ENCODE results near the gene KDF1. TPM values are rescaled to one million over a fixed set of nuclear protein-coding genes. Genes with fewer than 3 reads are reported as not detected.
"Not testable (repeated sequence)": the region's sequence is repeated elsewhere in the genome, so short reads cannot be mapped to it uniquely, and the experiment has no call there.

KDF1 gene
- total and polyA plus RNA-seq, 8 donors: 2.9 to 21.6 (median 14.0) TPM

DNA sequence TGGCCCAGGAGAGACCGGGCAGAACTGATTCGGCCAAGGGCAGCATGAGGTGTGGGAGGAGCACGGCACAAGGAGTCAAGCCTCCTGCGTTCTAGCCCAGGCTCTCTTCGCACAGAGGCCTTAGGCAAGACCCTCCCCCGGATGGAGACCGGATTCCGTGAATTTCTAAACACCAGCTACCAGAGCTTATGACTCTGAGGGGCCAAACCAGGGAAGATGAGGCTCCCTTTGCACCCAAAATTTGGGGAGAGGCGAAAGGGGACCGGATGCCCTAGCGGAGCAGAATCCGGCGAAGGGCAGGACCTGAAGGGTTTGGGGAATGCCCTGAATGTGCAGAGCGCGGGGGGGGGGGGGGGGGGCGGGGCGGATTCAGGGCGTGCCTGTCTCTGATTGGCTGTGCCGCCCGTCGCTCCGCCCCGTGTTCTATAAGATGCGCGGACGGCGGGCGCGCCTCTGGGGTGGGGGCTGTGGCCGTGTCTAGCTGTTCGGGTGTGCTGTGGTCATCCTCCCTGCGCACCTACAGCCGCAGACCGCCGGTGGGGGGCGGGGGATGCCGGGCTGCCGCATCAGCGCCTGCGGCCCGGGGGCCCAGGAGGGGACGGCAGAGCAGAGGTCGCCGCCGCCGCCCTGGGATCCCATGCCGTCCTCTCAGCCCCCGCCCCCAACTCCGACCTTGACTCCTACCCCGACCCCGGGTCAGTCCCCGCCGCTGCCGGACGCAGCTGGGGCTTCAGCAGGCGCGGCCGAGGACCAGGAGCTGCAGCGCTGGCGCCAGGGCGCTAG is 33.2 kb upstream of the KDF1 start, which contains the start of gene TRNP1:
TRNP1 (plus strand) TSS at position 456 of the 783 bp plus-strand sequence; CDS start at position 551, 95 bp downstream.
- H3K4me1 ChIP-seq: peaks cover 36 to 81% (median 60%) of the 10 kb centered on the region in 4 donors
- DNase-seq: peak; percentile 83 to 94
- TF ChIP-seq POLR2A (IDR thresholded peaks at IDR 0.05): peak in 1 of 4 donors; percentile 59
- TF ChIP-seq POLR2AphosphoS5 (IDR thresholded peaks at IDR 0.05): peak in 2 of 3 donors; percentile 97 to 98
- no peak for TF ChIP-seq EP300 (IDR thresholded peaks at IDR 0.05)
- TF ChIP-seq, protein P1, sequence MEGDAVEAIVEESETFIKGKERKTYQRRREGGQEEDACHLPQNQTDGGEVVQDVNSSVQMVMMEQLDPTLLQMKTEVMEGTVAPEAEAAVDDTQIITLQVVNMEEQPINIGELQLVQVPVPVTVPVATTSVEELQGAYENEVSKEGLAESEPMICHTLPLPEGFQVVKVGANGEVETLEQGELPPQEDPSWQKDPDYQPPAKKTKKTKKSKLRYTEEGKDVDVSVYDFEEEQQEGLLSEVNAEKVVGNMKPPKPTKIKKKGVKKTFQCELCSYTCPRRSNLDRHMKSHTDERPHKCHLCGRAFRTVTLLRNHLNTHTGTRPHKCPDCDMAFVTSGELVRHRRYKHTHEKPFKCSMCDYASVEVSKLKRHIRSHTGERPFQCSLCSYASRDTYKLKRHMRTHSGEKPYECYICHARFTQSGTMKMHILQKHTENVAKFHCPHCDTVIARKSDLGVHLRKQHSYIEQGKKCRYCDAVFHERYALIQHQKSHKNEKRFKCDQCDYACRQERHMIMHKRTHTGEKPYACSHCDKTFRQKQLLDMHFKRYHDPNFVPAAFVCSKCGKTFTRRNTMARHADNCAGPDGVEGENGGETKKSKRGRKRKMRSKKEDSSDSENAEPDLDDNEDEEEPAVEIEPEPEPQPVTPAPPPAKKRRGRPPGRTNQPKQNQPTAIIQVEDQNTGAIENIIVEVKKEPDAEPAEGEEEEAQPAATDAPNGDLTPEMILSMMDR (IDR thresholded peaks at IDR 0.05): no peak
- peaks cover 0 to 52% (median 17%) of the 10 kb centered on the region in 3 donors for H3K27me3 ChIP-seq
- intact Hi-C loops (cut with DNase I; ENCODE audit: low total_unique reads): loop anchor here (10.0 kb wide), 1 partner anchor 51 kb away; no protein-coding TSS in a partner anchor
- peak within 1 kb of the TSS; percentile 85 to 90 (median 86) for H3K27ac ChIP-seq
- H3K36me3 ChIP-seq: peaks cover 0 to 9% (median 0%) of the 10 kb centered on the region in 4 donors
- peak within 1 kb of the TSS; percentile 82 to 94 (median 88) for H3K4me3 ChIP-seq
- WGBS, 5 donors: 0 to 1% (median 0%) methylated on average over 23 to 59 of the region's 61 CpGs
- H3K9me3 ChIP-seq: no peaks in the 10 kb centered on the region

DNA sequence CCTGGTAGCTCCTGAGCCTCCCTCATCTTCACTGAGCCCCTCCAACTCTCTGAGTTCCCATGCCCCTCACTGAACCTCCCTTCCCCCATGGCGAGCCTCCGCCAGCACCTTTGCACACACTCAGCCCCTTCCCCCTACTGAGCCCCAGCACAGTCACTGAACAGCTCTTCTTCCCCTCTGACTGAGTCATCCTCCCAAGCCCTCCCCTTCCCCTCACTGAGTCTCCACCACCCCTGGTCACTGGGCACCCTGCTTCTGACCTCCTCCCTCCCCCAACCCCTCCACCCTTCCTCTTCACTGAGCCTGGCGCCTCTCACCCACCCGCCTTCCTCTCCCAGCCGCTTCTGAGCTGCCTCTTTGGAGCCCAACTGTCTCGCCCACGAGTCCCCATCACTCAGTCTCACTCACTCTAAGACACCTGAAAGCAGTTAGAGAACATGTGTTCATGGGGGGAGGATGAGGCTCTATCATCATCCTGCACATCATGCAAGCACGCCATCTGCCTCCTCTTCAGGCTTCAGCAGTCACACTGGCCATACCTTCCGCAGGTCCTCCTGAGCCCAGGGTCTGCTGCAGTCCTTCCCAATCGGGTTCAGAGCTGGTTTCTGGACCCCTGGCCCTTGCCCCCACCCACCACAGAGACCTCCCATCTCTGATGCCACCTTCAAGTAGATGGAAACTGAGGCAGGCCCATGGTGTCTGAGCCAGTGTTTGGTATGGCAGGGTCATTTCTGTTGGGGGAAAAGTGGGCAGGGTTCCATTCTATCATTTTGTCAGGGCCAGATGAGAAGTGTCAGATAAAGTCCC is 31.2 kb upstream of the KDF1 start:
- 50 to 64% (median 61%) methylated on average over 10 of the region's 10 CpGs for WGBS, 5 donors
- Histone ChIP-seq H3K27ac (peak overlapping the region; percentile 67 to 79 (median 76)), H3K27me3 (peaks cover 0 to 52% (median 17%) of the 10 kb centered on the region in 3 donors), H3K9me3 (no peaks in the 10 kb centered on the region), H3K4me1 (peaks cover 29 to 62% (median 48%) of the 10 kb centered on the region in 4 donors), H3K4me3 (no peak overlapping the region), H3K36me3 (peaks cover 0 to 9% (median 0%) of the 10 kb centered on the region in 4 donors)
- no peak for TF ChIP-seq EP300 (IDR thresholded peaks at IDR 0.05)
- TF ChIP-seq POLR2A (IDR thresholded peaks at IDR 0.05): no peak
- TF ChIP-seq, protein P1 (IDR thresholded peaks at IDR 0.05): no peak
- no peak for TF ChIP-seq POLR2AphosphoS5 (IDR thresholded peaks at IDR 0.05)
- DNase-seq: peak in 1 of 2 donors; percentile 53
- intact Hi-C loops (cut with DNase I; ENCODE audit: low total_unique reads): loop anchor here (10.0 kb wide), 1 partner anchor 53 kb away; no protein-coding TSS in a partner anchor

DNA sequence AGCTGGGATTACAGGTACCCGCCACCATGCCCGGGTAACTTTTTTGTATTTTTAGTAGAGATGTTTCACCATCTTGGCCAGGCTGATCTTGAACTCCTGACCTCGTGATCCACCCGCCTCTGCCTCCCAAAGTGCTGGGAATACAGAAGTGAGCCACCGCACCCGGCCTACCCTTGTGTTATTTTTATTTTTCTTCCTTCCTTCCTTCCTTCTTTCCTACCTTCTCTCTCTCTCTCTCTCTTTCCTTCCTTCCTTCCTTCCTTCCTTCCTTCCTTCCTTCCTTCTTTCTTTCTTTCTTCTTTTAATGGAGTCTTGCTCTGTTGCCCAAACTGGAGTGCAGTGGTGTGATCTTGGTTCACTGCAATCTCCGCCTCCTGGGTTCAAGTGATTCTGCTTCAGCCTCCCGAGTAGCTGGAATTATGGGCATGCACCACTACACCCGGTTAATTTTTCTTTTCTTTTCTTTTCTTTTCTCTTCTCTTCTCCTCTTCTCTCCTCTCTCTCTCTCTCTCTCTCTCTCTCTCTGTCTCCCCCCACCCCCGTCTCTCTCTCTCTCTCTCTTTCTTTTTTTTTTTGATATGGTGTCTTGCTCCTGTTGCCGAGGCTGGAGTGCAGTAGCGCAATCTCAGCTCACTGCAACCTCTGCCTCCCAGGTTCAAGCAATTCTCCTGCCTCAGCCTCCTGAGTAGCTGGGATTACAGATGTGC is 29.3 kb upstream of the KDF1 start:
- intact Hi-C loops (cut with DNase I; ENCODE audit: low total_unique reads): loop anchor here (10.0 kb wide), 1 partner anchor 55 kb away; no protein-coding TSS in a partner anchor
- peak overlapping the region in 3 of 5 donors; percentile 69 to 76 (median 71) for H3K27ac ChIP-seq
- H3K36me3 ChIP-seq, H3K9me3 ChIP-seq, DNase-seq, H3K4me3 ChIP-seq: not testable (repeated sequence)
- H3K27me3 ChIP-seq: peaks cover 0 to 40% (median 12%) of the 10 kb centered on the region in 3 donors
- WGBS, 5 donors: 81 to 90% (median 86%) methylated on average over 11 to 12 of the region's 12 CpGs
- peaks cover 29 to 42% (median 34%) of the 10 kb centered on the region in 4 donors for H3K4me1 ChIP-seq

DNA sequence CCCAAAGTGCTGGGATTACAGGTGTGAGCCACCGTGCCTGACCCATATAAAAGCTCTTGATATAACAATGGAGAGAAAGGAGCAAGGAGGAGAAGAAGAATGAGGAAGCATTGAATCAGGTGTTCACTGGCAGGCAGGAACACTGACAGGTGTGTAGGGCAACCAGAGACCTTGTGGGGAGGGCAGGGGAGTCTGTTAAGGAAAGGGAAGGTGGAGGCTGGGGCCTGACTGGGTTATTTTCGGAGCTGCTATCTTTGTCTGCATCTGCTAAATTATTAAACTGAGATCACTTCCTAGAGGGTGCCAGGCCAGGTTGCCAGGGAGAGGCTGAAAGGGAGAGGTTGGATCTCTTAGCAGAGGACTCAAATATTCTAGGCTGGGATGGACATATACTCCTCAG is 26.4 kb upstream of the KDF1 start:
- intact Hi-C loops (cut with DNase I; ENCODE audit: low total_unique reads): no loop called here
- H3K27ac ChIP-seq: peak overlapping the region; percentile 8 to 77 (median 58)
- H3K27me3 ChIP-seq: peaks cover 0 to 30% (median 0%) of the 10 kb centered on the region in 3 donors
- DNase-seq: peak; percentile 62 to 64
- no peaks in the 10 kb centered on the region for H3K36me3 ChIP-seq
- WGBS, 5 donors: 19 to 40% (median 32%) methylated on average over 2 of the region's 2 CpGs
- no peak overlapping the region for H3K4me3 ChIP-seq
- H3K9me3 ChIP-seq: no peaks in the 10 kb centered on the region
- TF ChIP-seq, protein P1 (IDR thresholded peaks at IDR 0.05): no peak
- TF ChIP-seq POLR2A (IDR thresholded peaks at IDR 0.05) (no peak), EP300 (IDR thresholded peaks at IDR 0.05) (no peak), POLR2AphosphoS5 (IDR thresholded peaks at IDR 0.05) (peak in 2 of 3 donors; percentile 61 to 65)
- peaks cover 10 to 21% (median 19%) of the 10 kb centered on the region in 4 donors for H3K4me1 ChIP-seq

Measured in stomach (tissue), 9 donors.